Esophagus muscularis mucosa (tissue), 3 donors: Measurements from ENCODE around the gene CARHSP1.

Source experiments
- CTCF ChIP-seq, 3 experiments: fragments of 200-600 bp in 2 of 3; fragments of 450-650 bp in 1 of 3; sonication (generic) in 2 of 3; IDR thresholded peaks; one replicate each; pipeline ENCODE4 v1.5.1; 2017 to 2019; ENCODE audit warnings: antibody characterized with exemption in 3 of 3, mild to moderate bottlenecking in 2 of 3, moderate library complexity in 1 of 3
- POLR2AphosphoS5 ChIP-seq, 2 donors: sonication (generic); formaldehyde crosslinking; IDR thresholded peaks; one replicate each; pipeline ENCODE4 v1.6.1; 2017; ENCODE audit warnings: antibody characterized with exemption in 2 of 2

DNA sequence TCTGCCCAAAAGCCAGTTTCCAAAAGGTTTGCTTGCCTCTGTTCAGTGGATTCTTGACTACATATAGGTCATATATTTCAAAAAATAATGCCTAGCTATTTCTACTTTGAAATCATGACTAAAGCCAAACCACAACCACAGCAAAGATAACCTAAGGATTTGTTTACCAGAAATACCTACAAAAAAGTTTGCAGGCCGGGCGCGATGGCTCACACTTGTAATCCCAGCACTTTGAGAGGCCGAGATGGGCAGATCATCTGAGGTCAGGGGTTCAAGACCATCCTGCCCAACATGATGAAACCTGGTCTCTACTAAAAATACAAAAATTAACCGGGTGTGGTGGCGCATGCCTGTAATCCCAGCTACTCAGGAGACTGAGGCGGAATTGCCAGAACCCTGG lies 15.2 kb downstream of the CARHSP1 start:
- TF ChIP-seq POLR2AphosphoS5 (IDR thresholded peaks at IDR 0.05) (no peak), CTCF (IDR thresholded peaks at IDR 0.05) (no peak)
